Suppressor macrophage treated with lipopolysaccharide for 4 hours (primary cell): Measurements from ENCODE around the gene UBASH3B.
"Not testable (repeated sequence)": the region's sequence is repeated elsewhere in the genome, so short reads cannot be mapped to it uniquely, and the experiment has no call there.

ENCODE experiments used
- DNase-seq: peaks from one replicate; pipeline ENCODE4 v3.0.0-alpha.2; 2020

UBASH3B gene

GRCh38 chr11:122820158-122820557, 164.6 kb downstream of the UBASH3B start:
- no peak for DNase-seq

DNA sequence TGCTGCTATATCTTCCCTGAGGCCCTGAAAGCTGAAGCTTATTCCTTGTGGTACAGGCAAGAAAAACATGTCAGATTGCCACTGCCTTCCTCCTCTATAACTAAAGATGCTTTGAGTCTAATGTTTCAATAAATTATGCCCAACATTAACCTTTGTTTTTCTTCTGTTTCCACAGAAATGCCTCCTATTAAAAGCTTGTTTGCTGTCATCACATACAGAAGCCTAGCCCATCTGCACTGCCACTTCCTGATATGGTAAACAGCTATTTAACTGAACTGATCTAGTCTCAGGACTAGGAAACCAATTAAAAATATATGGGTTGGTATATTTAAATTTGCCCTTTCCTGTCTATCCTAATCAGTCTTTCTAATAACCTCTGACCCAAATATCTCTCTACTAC, 165.6 kb downstream of the UBASH3B start:
- no peak for DNase-seq

GRCh38 chr11:122822241-122822640, 166.7 kb downstream of the UBASH3B start:
- DNase-seq = no peak

DNA sequence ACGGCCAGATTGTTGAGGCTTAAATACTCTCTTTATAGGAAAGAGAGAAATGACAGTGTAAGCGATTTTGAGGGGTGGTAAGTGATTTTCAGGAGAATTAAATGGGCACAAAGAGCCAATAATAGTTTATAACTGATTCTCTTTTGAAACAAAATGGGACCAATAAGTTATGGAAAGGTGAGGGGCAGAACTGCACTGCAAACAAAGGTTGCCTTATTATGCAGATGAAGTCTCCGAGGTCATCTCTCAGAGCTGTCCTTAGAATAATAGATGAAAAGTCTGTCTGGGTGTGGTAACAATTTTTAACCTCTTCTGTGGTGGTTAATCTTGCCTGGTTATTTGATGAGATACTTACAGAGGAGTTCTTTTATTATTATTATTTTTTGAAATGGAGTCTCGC, 168.0 kb downstream of the UBASH3B start:
- DNase-seq = no peak

GRCh38 chr11:122829371-122829770, 173.8 kb downstream of the UBASH3B start:
- DNase-seq = not testable (repeated sequence)

DNA sequence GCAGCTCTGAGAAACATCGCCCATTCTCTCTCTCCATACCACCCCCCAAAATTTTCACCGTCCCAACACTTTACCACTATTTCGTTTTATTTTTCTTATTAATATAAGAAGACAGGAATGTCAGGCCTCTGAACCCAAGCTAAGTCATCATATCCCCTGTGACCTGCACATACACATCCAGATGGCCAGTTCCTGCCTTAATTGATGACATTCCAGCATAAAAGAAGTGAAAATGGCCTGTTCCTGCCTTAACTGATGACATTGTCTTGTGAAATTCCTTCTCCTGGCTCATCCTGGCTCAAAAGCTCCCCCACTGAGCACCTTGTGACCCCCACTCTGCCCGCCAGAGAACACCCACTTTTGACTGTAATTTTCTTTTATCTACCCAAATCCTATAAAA, 176.8 kb downstream of the UBASH3B start:
- not testable (repeated sequence) for DNase-seq

- no peak for DNase-seq
Observed at GRCh38 chr11:122832721-122833470, 177.4 kb downstream of the UBASH3B start.

GRCh38 chr11:122833846-122834464, 178.4 kb downstream of the UBASH3B start:
- DNase-seq = peak; percentile 47

- no peak for DNase-seq
Observed at GRCh38 chr11:122836916-122837315, 181.4 kb downstream of the UBASH3B start.

DNA sequence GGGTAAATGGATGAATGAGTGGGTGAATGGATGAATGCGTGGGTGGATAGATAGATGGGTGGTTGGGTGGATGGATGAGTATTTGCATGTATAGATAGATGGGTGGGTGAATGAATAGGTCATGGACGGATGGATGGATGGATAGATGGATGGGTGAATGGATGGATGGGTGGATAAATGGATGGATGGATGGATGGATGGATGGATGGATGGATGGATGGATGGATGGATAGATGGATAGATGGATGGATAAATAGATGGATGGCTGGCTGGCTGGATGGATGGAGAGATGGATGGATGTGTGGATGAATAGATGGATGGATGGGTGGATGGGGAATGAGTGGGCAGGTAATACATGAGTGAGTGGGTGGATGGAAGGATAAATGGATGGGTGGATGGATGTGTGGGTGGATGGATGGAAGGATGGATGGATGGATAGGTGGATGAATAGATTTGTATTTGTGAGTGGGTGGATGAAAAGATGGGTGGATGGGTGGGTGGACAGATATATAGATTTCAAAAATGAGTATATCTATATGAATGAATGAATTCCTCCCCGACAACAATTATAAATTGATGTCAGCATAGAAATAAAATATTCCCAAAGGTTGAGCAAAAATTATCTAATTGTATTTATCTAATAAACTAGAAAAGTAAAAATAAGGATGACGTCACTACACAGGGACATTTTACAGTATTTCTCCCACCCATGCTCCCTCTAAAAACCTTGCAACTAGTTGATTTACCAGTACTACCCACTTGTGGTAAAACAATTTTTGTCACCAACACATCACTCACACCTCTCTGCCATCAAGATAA, 182.2 kb downstream of the UBASH3B start:
- no peak for DNase-seq

DNA sequence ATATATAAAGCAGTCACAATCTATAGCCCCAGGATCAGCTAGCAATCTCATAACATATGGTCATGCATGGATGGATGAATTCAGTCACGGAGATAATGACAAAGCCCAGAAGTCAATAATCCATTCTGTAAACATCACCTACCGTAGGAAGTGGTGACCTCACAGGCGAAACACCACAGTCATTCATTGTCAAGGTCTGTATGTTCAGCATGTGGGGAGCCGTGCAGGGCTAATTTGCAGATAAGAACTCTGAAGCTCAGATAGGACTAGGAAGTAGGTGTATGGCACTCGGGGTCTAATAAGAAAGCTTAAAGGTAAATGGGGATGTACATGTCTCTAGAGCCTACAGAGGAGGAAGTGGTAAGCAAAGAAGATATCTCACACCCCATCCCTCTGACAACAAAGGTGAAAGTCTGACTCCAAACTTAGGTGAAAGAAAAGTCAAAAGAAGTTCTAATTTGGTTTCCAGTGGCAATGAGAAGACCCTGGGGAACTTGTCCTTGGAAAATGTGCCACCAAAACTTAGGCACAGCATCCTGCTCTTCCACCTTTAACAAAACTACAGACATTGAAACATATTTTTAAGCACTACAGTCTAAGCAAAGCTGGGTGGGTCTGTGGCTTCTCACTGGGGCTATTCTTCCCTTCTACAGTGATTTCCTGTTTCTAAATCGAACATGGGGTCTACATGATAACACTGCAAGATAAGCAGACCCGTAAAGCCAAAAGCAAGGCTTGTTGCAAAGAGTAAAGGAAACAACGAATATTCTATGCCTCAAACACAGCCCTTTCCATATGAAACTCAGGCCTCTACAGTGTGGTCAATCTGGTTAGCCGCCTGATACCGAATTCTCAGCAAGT, 188.0 kb downstream of the UBASH3B start:
- DNase-seq = no peak

- peak; percentile 82 for DNase-seq
Observed at GRCh38 chr11:122847466-122847865, 191.9 kb downstream of the UBASH3B start.

- DNase-seq = peak; percentile 33
Observed at GRCh38 chr11:122848186-122848585, 192.7 kb downstream of the UBASH3B start.

GRCh38 chr11:122850076-122850631, 194.6 kb downstream of the UBASH3B start:
- DNase-seq = peak; percentile 49

DNA sequence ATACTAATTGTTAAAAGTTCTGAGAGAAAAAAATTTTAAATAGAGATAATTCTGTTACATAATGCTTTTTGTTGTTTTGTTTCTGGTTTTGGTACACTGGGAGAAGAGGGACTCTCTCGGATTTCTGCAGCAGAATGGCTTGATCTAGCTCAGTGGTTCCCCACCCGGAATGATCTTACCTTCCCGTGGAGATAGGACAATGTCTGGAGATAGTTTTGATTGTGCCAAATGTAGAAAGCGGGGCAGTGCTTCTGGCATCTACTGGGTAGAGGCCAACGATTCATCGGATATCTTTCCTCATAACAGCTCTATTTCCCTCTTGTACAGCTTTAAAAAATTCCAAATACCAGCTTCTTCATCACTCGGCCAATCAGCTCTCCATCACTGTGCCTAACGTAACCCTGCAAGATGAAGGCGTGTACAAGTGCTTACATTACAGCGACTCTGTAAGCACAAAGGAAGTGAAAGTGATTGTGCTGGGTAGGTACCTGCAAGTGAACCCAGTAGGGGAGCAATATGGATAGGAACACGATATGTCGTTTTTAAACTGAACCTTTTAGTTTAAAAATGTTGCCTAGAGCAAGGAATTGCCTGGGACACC, 195.9 kb downstream of the UBASH3B start:
- DNase-seq = peak; percentile 35

DNA sequence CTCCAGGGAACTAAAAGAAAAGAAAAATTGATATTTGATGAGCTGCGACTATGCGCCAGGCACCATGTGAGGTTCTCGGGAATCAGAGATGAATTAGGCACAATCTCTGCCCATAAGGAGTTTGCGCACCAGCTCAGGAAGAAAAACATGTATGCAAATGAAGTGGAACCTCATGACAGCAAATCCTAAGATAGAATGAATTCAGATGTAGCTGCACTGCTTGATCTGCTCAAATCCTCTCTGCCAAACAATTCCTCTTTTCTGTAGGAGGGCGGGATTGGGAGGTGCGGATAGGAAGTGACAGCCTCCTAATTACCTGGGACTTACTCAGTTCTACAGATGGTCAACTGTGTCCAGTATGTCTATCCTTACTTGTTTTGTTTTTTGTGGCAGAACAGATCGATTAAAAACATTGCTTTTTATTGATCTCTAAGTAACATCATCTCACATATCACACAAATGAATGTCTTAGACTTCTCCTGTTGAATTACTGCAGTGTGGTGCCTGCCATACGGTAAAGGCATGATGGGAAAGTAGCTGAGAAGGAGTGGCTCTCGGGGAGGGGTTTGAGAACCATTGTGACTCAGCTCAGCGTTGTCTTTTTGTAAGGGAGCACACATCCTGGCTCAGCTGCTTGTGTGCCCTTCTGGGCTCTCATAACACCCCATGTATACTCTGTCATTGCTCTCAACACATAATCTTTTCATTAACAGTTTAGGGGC, 196.7 kb downstream of the UBASH3B start:
- DNase-seq = no peak

DNA sequence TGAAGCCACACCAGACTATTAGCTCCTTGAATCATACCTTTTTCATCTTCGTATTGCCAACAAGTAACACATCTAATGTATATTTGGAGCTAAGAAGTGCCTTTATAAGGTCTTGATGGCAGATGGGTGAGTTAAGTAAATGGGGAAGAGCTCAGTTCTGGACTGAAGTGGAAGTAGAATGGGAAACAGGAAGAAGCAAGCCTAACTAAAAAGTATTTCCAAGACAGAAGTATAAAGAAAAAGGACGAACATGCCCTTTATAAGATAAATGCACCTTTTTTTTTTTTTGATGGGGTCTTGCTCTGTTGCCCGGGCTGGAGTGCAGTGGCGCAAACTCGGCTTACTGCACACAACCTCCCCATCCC, 197.3 kb downstream of the UBASH3B start:
- peak; percentile 31 for DNase-seq

GRCh38 chr11:122853261-122853660, 197.7 kb downstream of the UBASH3B start:
- no peak for DNase-seq

GRCh38 chr11:122853971-122854446, 198.5 kb downstream of the UBASH3B start:
- peak; percentile 86 for DNase-seq

DNA sequence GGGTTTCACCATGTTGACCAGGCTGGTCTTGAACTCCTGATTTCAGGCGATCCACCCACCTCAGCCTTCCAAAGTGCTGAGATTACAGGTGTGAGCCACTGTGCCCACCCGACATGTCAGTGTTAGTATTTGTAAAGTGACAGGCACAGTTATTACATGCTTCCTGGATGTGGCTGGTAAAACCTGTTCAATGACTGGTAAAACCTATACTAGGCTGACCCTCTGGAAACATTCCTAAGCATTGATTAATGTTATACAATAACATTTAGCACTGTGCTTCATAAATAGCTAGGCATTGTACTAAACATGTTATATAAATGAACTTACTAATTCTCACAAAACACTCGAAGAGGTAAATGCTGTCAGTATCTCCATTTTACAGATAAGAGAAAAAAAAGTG, 206.1 kb downstream of the UBASH3B start:
- no peak for DNase-seq

DNA sequence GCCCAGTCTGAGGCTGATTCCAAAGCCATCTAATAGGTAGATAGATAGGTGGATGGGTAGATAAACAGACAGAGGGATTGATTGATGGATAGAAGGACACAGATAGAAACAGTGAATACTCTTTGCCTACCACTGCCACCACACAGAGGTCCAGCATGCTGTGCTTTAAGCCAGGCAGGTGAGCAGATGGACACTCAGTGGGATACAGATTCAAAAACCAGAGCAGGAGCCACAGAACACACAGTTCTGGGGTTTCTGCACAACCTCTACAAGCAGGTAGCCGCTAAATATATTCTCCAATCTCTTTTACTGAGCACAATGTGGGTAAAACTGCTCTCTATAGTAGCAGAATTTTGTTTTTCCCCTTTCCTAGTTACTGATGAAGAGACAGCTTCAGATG, 206.6 kb downstream of the UBASH3B start:
- DNase-seq = no peak
